Stimulated activated CD4-positive, alpha-beta T cell treated with anti-CD3 and anti-CD28 coated beads, TNF-alpha, amount 100 ng/mL, for 24 hours (primary cell): ENCODE results near the gene RGS13.
"Not testable (repeated sequence)": the region's sequence is repeated elsewhere in the genome, so short reads cannot be mapped to it uniquely, and the experiment has no call there.

ENCODE experiments used
- DNase-seq, 3 experiments: peaks; one replicate each; pipeline ENCODE4 v3.0.0-alpha.2; 2020; ENCODE audit warnings: low read depth in 3 of 3

The RGS13 gene

GRCh38 chr1:192675716-192676115, 39.8 kb downstream of the RGS13 start:
- no peak for DNase-seq

GRCh38 chr1:192678099-192678498, 42.2 kb downstream of the RGS13 start:
- DNase-seq = no peak

GRCh38 chr1:192682335-192682734, 46.4 kb downstream of the RGS13 start:
- no peak for DNase-seq

- DNase-seq = not testable (repeated sequence)
Measured at GRCh38 chr1:192683081-192683480, 47.1 kb downstream of the RGS13 start.

GRCh38 chr1:192689459-192689858, 53.5 kb downstream of the RGS13 start:
- no peak for DNase-seq

- DNase-seq = no peak
Measured at GRCh38 chr1:192691041-192691440, 55.1 kb downstream of the RGS13 start.

GRCh38 chr1:192696082-192696481, 60.1 kb downstream of the RGS13 start:
- no peak for DNase-seq

GRCh38 chr1:192697771-192698170, 61.8 kb downstream of the RGS13 start:
- no peak for DNase-seq

- DNase-seq = no peak
Measured at GRCh38 chr1:192698731-192699130, 62.8 kb downstream of the RGS13 start.

GRCh38 chr1:192700834-192701271, 64.9 kb downstream of the RGS13 start:
- DNase-seq = no peak

- no peak for DNase-seq
Measured at GRCh38 chr1:192702212-192702902, 66.4 kb downstream of the RGS13 start.

- no peak for DNase-seq
Measured at GRCh38 chr1:192703283-192704206, 67.6 kb downstream of the RGS13 start.

- no peak for DNase-seq
Measured at GRCh38 chr1:192705510-192705909, 69.6 kb downstream of the RGS13 start.

GRCh38 chr1:192706936-192707335, 71.0 kb downstream of the RGS13 start:
- no peak for DNase-seq

- DNase-seq = no peak
Measured at GRCh38 chr1:192707978-192708547, 72.1 kb downstream of the RGS13 start.

- DNase-seq = no peak
Measured at GRCh38 chr1:192709544-192709943, 73.6 kb downstream of the RGS13 start.
